ENCODE data around the gene NAB1.

NAB1 gene

GRCh38 chr2:190635781-190636180 is 13.1 kb upstream of the NAB1 start:
- Histone ChIP-seq H3K9me3 (ENCODE audit: low read depth, low read length) (no peaks in the 10 kb centered on the region), H3K27ac (no peak overlapping the region), H3K36me3 (ENCODE audit: insufficient read depth, low read length) (no peaks in the 10 kb centered on the region), H3K9ac (ENCODE audit: insufficient read length) (no peak overlapping the region), H3K4me3 (no peak overlapping the region)
- TF ChIP-seq POLR2AphosphoS5 (IDR thresholded peaks at IDR 0.05; ENCODE audit: borderline replicate concordance, low read depth, low read length), result no peak
- no peak for TF ChIP-seq FOXP2 (optimal IDR thresholded peaks at IDR 0.05; ENCODE audit: control extremely low read depth, extremely low read length, insufficient read depth)
- TF ChIP-seq EZH2 (IDR thresholded peaks at IDR 0.05), result no peak
- no peak for DNase-seq (ENCODE audit: low read depth, low spot score)

DNA sequence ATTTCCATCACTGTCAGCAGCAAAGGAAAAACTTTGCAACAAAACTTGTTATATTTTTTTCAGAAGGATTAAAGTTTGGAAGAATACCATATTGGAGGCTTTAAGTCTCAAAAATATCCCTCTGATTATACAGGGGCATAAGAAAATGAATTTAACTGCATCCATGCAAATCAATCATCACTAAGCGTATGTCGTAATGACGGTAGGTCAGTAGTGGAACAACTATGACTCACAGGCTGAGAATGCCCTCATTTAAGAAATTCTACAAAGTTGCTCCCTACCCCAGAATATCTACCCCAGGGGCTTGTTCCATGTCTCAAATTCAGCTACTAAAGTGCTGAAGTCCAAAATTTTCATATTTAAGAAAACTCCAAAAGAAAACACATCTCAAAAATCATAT is 12.5 kb upstream of the NAB1 start:
- no peak for DNase-seq (ENCODE audit: low read depth, low spot score)
- TF ChIP-seq EZH2 (IDR thresholded peaks at IDR 0.05) (no peak), POLR2AphosphoS5 (IDR thresholded peaks at IDR 0.05; ENCODE audit: borderline replicate concordance, low read depth, low read length) (no peak), FOXP2 (optimal IDR thresholded peaks at IDR 0.05; ENCODE audit: control extremely low read depth, extremely low read length, insufficient read depth) (no peak)
- Histone ChIP-seq H3K9me3 (ENCODE audit: low read depth, low read length) (no peaks in the 10 kb centered on the region), H3K36me3 (ENCODE audit: insufficient read depth, low read length) (no peaks in the 10 kb centered on the region), H3K9ac (ENCODE audit: insufficient read length) (peak overlapping the region; percentile 55), H3K27ac (peak overlapping the region; percentile 66; the same call in 1 of the 2 replicates), H3K4me3 (no peak overlapping the region)

DNA sequence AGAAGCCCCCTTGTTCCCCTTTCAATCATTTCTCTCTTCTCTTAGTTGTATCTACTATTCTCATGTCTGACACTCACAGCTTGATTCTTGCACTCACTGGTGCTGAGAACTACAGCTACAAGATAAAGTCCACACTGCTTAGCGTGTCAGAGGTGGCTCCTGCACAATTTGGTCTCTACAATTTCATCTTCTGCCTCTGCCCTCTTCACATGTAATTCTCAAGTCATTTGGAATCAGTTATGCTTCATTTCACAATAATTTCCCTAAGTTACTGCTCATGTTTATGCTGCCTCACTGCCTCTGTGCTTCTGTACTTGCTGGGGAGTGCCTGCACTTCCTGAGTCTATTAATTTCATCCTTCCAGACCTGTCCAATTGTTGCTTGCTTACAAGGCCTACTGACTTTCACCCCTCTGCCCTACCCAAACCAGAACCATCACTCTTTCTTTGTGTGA is 11.6 kb upstream of the NAB1 start:
- no peak overlapping the region for H3K4me3 ChIP-seq
- no peaks in the 10 kb centered on the region for H3K36me3 ChIP-seq (ENCODE audit: insufficient read depth, low read length)
- TF ChIP-seq POLR2AphosphoS5 (IDR thresholded peaks at IDR 0.05; ENCODE audit: borderline replicate concordance, low read depth, low read length) (no peak), FOXP2 (optimal IDR thresholded peaks at IDR 0.05; ENCODE audit: control extremely low read depth, extremely low read length, insufficient read depth) (no peak), EZH2 (IDR thresholded peaks at IDR 0.05) (no peak)
- H3K9ac ChIP-seq (ENCODE audit: insufficient read length), result peak overlapping the region; percentile 55
- H3K9me3 ChIP-seq (ENCODE audit: low read depth, low read length), result no peaks in the 10 kb centered on the region
- DNase-seq (ENCODE audit: low read depth, low spot score), result no peak
- peak overlapping the region; percentile 66; the same call in 1 of the 2 replicates for H3K27ac ChIP-seq

DNA sequence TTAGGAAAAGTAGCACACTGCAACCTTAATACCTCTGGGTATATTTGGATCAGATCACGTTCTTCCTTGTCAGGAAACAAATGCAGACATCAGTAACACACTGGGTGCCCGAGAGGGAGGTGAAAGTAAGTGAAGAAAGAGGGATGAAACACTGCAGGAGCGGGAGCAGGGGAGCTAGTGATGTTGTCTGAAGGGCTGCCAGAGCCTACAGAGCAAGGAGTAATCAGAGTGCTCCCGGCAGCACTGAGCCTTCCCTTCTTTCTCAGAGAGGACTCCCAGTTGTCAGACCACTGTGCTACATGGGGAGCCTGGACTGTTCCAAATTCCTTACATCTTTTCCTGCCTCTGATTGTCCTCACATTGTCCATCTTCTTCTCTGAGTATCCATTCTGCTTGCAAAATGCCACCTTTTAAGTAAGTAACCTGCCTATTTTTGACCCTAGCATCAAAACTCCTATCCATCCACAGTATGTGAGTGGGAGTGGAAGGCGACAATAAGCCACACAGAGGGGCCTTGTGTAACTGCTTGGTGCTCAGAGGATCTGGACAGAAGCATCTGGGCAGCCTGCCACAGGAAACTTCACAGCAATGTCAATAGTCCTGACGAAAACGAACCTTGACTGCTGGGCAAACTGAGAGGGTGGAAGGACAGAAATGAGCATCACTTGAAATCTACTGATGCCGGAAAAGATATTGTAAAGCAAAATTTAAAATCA is 10.8 kb upstream of the NAB1 start:
- Histone ChIP-seq H3K4me3 (no peak overlapping the region), H3K27ac (no peak overlapping the region), H3K9ac (ENCODE audit: insufficient read length) (no peak overlapping the region), H3K36me3 (ENCODE audit: insufficient read depth, low read length) (no peaks in the 10 kb centered on the region), H3K9me3 (ENCODE audit: low read depth, low read length) (no peaks in the 10 kb centered on the region)
- no peak for DNase-seq (ENCODE audit: low read depth, low spot score)
- no peak for TF ChIP-seq POLR2AphosphoS5 (IDR thresholded peaks at IDR 0.05; ENCODE audit: borderline replicate concordance, low read depth, low read length)
- no peak for TF ChIP-seq FOXP2 (optimal IDR thresholded peaks at IDR 0.05; ENCODE audit: control extremely low read depth, extremely low read length, insufficient read depth)
- TF ChIP-seq EZH2 (IDR thresholded peaks at IDR 0.05), result no peak

DNA sequence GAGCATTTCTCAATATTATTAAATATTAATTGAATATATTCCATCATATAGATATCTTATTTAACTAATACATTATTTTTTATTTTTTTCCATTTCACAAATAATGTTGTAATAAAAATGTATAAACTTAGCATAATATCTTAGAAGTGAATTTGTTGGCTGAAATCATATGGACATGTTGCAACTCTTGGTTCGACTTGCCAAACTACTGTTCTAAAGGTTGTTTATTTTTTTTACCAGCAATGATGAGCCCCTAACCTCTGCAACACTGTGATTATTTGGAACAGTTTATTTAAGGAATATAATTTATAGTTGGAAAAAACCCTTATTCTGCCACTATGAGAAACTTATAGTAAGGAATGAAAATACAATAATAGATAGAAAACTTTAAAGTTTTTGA is 8.8 kb upstream of the NAB1 start:
- DNase-seq (ENCODE audit: low read depth, low spot score), result no peak
- TF ChIP-seq EZH2 (IDR thresholded peaks at IDR 0.05) (no peak), FOXP2 (optimal IDR thresholded peaks at IDR 0.05; ENCODE audit: control extremely low read depth, extremely low read length, insufficient read depth) (no peak), POLR2AphosphoS5 (IDR thresholded peaks at IDR 0.05; ENCODE audit: borderline replicate concordance, low read depth, low read length) (no peak)
- H3K27ac ChIP-seq, result no peak overlapping the region
- H3K9ac ChIP-seq (ENCODE audit: insufficient read length), result no peak overlapping the region
- no peaks in the 10 kb centered on the region for H3K36me3 ChIP-seq (ENCODE audit: insufficient read depth, low read length)
- H3K9me3 ChIP-seq (ENCODE audit: low read depth, low read length), result no peaks in the 10 kb centered on the region
- no peak overlapping the region for H3K4me3 ChIP-seq

DNA sequence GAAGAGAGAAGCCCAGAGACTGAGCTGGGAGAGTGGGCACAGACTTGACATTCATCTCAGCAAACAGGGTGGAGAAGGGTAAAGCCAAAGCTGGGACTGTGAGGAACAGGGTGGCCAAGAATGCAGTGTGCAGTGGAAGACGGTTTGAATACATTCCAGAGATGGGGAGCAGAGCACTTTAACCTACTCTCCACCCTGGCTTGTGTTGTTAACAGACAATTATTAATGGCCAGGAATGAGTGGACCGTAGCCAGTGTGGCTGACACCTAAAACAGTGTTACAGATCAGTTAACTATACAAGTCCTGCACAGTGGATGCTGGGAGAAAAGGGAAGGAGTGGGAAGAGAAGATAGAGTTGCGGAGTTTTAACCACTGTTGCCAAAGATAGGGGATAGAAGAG is 7.4 kb upstream of the NAB1 start:
- no peak for DNase-seq (ENCODE audit: low read depth, low spot score)
- TF ChIP-seq EZH2 (IDR thresholded peaks at IDR 0.05) (no peak), FOXP2 (optimal IDR thresholded peaks at IDR 0.05; ENCODE audit: control extremely low read depth, extremely low read length, insufficient read depth) (no peak), POLR2AphosphoS5 (IDR thresholded peaks at IDR 0.05; ENCODE audit: borderline replicate concordance, low read depth, low read length) (no peak)
- no peaks in the 10 kb centered on the region for H3K36me3 ChIP-seq (ENCODE audit: insufficient read depth, low read length)
- no peaks in the 10 kb centered on the region for H3K9me3 ChIP-seq (ENCODE audit: low read depth, low read length)
- no peak overlapping the region for H3K27ac ChIP-seq
- no peak overlapping the region for H3K4me3 ChIP-seq
- no peak overlapping the region for H3K9ac ChIP-seq (ENCODE audit: insufficient read length)

- no peak overlapping the region for H3K9ac ChIP-seq (ENCODE audit: insufficient read length)
- H3K36me3 ChIP-seq (ENCODE audit: insufficient read depth, low read length), result no peaks in the 10 kb centered on the region
- H3K27ac ChIP-seq, result peak overlapping the region; percentile 75
- H3K9me3 ChIP-seq (ENCODE audit: low read depth, low read length), result no peaks in the 10 kb centered on the region
- DNase-seq (ENCODE audit: low read depth, low spot score), result no peak
- TF ChIP-seq FOXP2 (optimal IDR thresholded peaks at IDR 0.05; ENCODE audit: control extremely low read depth, extremely low read length, insufficient read depth), result no peak
- no peak for TF ChIP-seq POLR2AphosphoS5 (IDR thresholded peaks at IDR 0.05; ENCODE audit: borderline replicate concordance, low read depth, low read length)
- TF ChIP-seq EZH2 (IDR thresholded peaks at IDR 0.05), result no peak
- peak overlapping the region; percentile 27 for H3K4me3 ChIP-seq
Measured at GRCh38 chr2:190646780-190647522, 1.9 kb upstream of the NAB1 start.

GRCh38 chr2:190648289-190649034 is 421 bp upstream of the NAB1 start:
- no peaks in the 10 kb centered on the region for H3K36me3 ChIP-seq (ENCODE audit: insufficient read depth, low read length)
- DNase-seq (ENCODE audit: low read depth, low spot score), result no peak
- peak overlapping the region; percentile 72 for H3K4me3 ChIP-seq
- H3K9me3 ChIP-seq (ENCODE audit: low read depth, low read length), result no peaks in the 10 kb centered on the region
- no peak for TF ChIP-seq POLR2AphosphoS5 (IDR thresholded peaks at IDR 0.05; ENCODE audit: borderline replicate concordance, low read depth, low read length)
- TF ChIP-seq FOXP2 (optimal IDR thresholded peaks at IDR 0.05; ENCODE audit: control extremely low read depth, extremely low read length, insufficient read depth), result no peak
- no peak for TF ChIP-seq EZH2 (IDR thresholded peaks at IDR 0.05)
- H3K9ac ChIP-seq (ENCODE audit: insufficient read length), result peak overlapping the region; percentile 43
- H3K27ac ChIP-seq, result peak overlapping the region; percentile 71
